NCI-H1048 (cell line): Measurements from ENCODE around the gene TSPAN32.

Experiments used
- DNase-seq: peaks from one replicate; lab custom pipeline; 2025; lab: John Stamatoyannopoulos, UW

Gene TSPAN32, protein sequence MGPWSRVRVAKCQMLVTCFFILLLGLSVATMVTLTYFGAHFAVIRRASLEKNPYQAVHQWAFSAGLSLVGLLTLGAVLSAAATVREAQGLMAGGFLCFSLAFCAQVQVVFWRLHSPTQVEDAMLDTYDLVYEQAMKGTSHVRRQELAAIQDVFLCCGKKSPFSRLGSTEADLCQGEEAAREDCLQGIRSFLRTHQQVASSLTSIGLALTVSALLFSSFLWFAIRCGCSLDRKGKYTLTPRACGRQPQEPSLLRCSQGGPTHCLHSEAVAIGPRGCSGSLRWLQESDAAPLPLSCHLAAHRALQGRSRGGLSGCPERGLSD

DNA sequence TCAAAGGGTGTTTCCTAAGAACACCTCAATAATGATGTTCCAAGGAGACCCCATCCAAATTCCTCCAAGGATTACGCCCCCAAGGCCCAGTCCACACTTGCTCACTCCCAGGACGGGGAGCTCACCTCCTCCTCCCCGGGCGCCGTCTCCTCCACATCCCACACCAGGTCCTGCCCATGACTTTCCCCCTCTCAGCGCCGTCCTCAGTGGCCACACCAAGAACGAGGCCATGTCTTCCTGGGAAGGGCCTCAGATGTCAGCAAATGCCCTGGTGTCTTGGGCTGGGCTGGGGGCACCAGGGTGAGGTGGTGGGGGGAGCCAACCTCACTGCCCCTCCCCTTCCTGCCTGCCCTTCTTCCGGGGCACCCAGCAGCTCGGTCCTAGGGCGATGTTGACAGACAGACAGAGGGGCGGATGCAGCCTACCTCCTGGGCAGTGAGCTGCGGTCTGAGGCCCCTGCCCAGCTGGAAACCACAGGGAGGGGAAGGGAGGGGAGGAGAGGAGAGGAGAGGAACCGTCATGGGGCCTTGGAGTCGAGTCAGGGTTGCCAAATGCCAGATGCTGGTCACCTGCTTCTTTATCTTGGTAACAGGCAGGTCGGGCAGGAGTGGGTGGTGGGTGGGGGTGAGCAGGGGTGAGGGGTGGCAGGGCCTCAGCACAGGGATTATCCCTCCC lies at the start of gene TSPAN32, which contains the start of gene C11orf21:
TSPAN32 (plus strand) TSS at position 383 of the 675 bp plus-strand sequence; CDS start at position 520, 137 bp downstream.
C11orf21 (minus strand) TSS at position 288 of the 675 bp plus-strand sequence; CDS start at position 178, 110 bp downstream.
- DNase-seq = no peak

DNA sequence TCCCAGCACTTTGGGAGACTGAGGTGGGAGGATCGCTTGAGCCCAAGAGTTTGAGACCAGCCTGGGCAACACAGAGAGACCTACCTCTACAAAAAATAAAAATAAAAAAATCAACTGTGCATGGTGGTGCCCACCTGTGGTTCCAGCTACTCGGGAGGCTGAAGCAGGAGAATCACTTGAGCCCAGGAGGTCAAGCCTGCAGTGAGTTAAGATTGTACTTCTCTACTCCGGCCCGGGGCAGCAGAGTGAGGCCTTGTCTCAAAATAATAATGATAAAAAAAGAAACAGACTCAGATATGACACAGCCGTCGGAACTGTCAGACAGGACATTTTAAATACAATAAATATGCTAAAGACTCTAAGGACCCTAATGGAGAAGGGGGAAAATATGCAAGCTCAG lies 49.8 kb upstream of the TSPAN32 start:
- DNase-seq = no peak

DNA sequence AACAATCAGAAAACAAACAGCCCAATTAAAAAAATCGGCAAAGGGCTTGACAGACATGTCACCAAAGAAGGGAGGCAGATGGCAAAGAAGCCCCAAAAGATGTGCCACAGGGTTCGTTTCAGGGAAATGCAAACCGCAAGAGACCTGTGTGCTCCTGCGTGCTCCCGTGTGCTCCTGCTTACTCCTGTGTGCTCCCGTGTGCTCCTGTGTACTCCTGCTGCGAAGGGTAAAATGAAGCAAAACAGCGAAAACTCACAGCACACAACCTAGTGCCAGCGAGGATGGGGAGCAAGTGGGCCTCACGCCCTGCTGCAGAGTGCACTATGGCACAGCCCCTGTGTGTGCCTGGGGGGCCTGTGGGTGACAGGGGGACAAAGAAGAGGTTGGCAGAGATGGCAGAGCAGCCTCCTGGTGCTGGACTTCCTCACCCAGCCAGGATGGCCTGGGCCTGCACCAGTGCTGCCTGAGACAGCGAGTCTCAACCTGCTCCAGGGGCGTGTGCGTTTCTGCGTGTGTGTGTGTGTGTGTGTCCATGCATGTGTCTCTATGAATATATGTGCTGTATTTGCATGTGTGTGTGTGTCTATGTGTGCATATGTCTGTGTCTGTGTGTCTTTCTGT lies 45.4 kb upstream of the TSPAN32 start:
- no peak for DNase-seq

DNA sequence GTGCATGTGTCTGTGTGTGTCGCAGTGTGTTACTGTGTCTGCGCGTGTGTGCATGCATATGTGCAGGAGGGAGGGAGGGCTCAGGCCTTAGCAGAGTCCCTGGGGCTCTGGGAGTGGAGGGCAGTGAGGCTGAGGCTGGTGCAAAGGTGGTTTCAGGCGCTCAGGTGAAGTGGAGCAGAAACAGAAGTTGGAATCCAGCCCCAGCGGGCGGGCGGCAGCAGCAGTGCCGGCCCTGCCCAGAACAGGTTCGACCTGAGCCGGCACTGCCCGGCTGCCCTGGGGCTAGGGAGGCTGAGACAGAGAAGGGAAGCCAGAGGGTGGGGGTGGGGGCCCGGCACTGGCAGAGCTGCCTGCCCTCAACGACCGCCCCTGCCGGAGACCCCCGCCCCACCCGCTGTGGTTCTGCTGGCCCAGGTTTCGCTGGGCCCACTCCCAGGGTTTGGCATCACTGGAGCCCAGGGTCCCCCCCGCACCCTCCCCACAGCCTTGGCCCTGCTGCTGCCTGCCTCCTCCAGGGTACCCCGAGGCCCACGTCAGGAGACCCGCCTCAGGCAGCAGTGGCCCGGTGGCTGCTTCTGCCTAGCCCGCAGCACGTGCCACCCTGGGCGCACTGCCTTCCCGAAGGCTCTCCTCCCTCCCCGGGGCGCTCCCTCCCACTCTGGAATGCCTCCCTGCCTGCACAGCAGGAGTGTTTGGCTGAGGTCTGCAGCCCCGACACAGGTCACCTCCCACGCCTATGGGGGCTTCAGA lies 44.7 kb upstream of the TSPAN32 start:
- peak; percentile 34 for DNase-seq

DNA sequence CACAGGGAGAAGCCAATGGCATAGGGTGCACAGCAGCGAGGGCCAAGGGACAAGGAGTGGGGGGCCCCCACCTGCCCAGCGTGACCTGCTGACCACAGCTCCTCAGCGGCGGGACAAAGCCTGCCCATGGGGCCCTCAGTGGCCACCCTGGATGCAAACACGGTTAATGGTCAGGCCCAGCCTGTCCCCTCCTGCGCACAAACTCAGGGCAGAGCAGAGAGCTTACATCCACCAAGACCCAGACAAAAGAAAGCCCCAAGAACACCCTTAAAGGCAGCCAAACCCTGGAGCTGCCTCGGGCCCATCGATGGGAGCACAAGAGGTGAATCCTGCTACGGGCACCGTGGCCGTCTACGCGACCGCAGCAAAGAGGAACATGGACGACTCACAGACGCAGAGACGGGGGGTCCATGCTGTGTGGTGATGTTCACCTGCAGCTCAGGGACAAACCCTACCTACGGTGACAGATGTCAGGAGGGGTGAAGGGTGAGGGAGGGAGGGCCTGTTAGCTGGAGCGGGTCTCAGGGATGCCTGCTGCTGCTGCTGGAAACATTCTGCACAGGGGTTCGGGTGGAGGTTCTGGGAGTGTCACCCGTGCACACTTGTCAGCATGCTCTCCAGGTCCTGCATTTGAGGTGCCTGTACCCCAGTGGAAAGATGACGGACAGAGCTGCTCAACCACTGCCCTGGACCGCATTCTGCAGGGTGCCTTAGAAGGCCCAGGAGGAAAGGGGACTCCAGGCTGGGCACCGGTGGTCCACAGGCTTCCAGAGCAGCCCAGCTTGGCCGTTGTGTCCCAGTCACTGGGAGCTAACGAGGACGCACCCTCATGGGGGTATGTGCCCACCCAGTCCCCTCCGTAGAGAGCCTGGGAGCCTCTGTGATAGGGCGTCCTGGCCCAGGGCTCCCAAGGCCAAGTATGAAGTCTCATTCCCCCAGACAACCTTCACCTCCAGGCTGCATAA lies 43.0 kb upstream of the TSPAN32 start:
- DNase-seq = no peak

DNA sequence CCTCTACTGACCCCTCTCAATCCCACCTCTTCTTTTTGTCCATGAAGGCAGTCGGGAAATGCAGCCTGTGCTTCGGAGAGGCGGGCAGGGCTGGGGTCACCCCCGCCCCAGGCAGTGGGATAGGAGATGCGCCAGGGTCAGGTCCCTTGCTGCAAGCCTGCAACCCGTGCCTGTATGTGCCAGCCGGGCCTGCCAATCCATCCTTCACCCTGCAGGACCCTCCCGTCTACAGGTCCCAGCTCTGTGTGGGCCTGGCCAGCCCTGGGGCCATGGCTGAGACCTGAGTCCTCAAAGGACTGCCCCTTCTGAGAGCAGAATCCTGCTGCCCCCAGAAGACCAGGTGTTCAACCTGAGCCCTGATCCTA lies 42.4 kb upstream of the TSPAN32 start:
- no peak for DNase-seq

DNA sequence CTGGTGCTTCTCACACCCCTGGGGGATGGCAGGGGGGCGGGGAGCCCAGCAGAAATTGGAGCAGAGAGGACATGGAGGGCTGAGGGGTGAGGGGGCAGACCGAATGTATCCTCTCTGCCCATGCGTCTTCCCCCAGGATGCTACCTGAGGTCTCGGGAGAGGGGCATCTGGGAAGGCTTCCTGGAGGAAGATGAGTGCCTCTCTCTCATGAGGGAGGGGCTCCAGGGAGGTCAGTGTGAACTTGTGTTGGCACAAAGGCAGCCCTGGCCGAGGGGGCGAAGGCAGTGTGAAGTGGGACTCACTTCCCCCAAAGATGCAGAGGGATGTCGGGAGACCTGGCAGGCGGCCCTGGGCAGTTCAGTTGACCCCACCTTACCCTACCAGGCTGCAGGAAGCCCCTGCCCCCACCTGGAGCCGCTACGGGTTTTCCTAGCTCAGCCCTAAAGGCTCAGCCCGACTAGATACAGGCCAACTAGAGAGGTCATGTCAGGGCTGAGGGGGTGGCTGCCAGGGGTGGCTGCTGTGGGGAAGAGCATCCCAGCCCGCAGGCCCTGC lies 41.8 kb upstream of the TSPAN32 start:
- DNase-seq = no peak

DNA sequence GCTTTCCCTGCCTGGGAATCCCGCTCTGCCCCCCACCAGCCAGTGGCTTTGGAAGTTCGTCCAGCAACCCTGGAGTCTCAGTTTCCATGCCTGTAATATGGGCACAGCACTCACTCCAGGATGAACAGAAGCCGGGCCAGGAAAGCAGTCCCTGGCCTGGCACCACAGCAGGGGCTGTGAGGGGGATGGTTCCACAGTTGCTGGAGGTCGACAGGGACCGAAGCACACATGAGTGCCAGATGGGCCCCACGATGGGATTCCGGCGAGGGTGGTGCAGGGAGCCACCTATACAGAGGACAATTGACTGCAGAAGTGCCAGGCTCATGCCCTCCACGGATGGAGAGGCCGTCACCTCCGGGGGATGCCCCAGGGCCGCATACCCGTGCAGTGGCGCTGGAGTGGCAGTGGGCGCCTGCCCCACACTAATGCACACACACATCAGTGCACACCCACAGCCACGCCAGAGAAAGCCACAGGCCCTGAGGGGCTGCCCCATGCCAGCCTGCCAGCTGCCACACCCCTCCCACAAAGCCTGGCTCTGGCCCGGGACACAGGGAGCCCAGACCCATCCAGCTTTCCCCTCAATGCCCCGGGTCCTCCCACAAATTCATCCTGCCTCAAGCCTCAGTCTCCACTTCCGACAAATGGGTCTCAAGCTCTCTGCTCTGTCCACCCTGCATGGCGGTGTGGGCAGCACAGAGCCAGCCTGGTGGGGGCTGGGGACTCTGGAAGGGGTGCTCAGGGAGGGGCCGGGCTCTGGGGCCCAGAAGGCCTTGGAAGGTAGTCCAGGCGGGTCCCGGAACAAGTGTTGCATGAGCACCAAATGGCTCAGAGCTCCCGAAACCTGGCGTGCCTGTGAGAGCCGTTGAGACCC lies 41.1 kb upstream of the TSPAN32 start:
- DNase-seq = no peak

DNA sequence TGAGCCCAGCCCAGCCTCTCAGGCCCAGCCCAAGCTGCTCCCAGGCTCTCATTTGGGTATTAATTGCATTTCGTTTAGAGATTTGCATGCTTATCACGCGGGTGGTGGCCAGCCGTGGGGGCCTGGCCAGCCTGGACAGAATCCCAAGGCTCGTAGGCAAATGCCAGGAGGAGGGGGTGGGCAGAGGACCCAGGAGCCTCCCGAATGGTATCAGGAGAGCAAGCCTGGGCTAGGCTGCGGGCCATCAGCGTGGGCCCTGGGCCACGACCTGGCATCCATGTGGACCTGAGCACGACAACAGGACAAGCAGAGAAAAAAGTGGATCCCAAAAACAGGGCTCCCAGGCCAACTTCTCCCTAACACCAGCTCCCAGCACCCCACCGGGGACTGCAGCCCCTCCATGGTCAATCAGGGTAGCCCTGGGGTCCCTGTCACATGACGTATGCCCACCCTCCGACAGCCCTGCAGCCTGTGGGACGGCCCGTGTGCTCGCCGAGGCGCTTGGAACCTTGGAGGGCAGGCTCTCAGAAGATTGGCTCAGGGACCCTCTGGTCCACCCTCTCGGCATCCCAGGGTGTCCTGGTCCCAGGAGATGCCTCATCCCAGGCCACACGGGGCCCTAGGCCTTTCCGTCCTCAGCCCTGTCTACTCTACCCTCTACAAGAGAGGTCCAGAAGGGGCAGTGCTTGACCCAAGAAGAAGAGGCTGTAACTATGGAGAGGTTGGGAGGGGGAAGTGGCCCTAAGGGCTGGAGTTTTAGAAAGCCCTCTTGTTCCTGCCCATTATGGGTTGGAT lies 40.2 kb upstream of the TSPAN32 start:
- peak; percentile 82 for DNase-seq

DNA sequence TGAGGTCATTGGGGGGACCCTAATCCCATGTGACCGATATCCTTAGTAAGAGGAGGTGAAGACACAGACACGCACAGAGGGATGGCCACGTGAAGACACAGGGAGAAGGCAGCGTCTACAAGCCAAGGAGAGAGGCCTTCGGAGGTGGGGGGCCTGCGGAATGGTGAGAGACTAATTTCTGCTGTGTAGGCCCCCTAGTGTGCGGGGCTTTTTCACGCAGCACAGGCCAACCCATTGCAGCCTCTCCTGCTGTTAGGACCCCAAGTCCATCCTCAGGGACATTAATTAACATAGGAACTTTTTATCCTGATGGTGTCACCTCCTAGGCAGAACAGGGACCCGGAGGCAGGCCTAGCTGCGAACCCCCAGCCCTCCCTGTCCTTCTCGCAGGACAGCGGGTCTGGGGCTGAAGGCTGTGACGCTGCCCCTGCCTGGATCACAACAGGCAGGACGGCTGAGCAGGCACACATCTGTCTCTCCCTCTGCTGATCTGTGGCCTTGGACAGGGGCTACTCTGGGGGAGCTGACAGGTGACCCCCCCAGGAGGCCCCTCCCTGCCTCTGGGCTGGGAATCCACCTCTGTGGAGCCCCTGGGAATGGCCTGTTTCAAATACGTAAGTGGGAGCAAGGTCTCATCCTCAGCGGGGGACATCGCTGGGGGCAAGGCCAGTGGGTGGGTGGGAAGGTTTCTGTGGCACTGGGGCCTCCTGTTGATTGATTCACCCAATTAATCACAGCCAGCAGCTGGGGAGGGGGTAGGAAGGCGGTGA lies 39.3 kb upstream of the TSPAN32 start:
- DNase-seq = no peak

DNA sequence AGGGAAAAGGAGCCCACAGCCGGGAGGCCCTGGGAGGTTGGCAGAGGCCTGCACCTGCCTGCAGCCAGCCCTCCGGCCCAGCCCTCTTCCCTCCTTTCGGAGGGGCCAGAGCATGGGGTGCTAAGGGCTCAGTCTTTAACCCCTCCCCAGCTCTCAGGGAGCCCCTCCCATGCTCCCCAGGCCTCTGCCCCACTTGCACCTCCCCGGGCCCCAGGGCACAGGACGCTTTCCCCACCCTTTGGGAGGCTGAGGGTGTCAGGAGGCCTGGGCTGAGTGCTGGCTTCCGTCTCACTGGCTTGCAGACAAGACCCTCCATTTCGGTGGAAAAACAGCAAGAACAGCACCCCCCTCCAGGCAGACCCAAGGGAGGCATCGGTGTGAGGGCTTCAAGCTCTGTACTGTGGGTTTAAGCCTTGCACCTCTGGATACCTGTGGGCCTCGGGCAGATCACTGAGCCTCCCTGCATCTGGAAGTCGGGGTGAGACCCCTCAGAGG lies 38.7 kb upstream of the TSPAN32 start:
- DNase-seq = no peak

DNA sequence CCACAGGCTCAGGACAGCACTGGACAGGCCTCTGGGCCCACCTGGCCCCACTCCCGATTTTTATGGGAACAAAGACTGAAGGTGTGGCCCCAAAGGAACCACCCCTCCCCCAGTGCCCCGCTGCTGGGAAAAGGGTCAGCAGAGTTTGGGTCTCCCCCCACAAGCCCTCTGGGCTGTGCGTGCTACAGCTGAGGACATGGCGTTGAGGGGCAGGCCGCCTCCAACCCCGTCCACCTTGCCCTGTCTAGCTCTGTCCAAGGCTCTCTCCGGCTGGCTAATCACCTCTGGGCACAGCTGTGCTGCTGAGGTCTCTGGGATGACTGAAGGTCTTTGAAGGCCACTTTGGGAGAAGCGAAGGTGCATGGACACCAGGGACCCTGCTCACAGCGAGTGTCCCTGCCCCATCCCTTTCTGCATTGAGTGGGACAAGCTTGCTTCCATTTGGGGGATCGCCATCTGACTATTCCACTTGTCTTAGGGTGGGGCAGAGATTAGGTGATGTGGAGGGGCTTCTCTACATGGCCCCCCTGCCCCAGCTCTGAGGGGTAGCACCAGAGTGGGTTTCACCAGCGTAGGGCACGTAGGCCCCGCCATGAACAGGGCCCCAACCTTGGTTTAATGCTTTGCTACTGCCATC lies 38.0 kb upstream of the TSPAN32 start:
- no peak for DNase-seq

DNA sequence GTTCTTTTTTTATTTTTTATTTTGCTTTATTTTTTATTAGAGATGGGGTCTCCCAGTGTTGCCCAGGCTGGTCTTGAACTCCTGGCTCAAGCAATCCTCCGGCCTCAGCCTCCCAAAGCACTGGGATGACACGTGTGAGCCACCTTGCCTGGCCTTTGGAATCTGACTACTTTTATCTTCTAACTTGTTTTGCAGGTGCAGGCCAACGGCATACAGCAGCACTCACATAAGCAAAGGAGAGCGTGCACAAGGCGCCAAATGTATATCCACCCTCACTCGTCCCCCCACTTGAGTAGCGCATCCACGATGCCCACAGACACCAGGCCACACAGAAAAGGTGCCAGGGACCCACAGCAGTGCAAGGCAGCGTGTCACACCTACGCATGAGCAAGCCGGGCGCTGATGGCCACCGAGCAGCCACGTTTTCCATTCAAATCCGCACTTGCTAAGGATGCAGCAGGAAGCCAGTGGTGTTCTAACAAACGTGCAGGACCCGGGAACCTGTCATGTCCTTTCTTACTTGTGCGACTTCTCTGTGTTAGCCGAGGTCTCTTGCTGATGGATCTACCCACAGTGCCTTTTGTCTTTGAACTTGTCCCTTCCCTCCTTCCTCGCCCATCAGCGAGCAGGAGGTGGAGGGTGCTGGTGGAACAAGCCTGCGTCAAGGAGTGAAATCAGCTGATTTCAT lies 37.3 kb upstream of the TSPAN32 start:
- DNase-seq = no peak

DNA sequence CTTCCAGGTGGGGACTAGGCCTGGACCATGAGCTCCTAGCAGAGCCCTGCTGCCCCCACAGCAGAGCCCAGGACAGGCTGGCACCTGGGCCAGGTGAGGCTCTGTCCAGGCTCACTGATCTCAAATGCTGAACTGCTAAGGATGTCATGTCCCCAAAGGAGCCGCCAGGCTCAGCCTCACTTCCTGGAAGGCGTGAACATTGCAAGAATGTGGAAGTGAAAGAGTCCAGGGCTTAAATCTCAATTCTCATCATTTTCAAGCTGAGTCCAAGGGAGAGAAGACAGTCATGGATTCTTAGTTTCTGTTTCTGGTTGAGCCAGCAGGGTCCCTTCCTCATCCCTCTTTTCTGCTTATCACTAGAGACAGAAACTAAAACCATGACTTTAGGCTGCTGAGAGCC lies 36.4 kb upstream of the TSPAN32 start:
- DNase-seq = no peak

DNA sequence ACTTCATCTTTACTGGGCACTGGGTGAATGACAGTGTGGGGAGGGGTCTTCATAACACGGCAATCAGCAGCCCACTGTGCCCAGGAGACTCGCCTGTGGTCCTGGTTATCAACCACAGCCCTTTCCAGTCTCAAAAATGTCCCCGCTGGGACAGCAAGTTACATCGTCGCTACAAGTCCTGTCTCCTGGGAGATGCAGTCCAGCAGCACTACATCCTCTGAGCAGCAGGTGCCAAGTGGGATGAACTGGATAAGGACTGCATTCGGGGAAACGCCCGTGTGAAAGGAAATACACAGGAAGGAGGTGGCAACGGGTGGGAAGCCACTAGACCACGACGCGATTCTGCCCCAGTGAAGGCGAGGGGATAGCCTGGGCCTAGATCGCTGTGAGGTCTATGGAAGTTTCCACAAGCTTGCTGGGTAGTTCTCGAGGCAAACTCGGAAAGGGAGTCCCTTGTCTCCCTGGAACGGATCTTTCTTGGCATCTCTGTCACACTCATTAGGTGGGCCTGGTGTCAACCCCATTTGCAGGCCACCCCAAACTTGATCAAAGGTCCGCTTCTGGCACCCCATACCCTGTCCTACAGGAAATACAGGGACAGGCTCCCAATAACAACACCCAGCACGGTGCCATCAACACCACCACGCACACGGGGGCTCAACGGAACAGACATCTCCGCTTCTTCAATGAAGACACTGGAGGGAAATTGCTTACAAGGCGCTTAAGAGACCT lies 35.8 kb upstream of the TSPAN32 start:
- no peak for DNase-seq

DNA sequence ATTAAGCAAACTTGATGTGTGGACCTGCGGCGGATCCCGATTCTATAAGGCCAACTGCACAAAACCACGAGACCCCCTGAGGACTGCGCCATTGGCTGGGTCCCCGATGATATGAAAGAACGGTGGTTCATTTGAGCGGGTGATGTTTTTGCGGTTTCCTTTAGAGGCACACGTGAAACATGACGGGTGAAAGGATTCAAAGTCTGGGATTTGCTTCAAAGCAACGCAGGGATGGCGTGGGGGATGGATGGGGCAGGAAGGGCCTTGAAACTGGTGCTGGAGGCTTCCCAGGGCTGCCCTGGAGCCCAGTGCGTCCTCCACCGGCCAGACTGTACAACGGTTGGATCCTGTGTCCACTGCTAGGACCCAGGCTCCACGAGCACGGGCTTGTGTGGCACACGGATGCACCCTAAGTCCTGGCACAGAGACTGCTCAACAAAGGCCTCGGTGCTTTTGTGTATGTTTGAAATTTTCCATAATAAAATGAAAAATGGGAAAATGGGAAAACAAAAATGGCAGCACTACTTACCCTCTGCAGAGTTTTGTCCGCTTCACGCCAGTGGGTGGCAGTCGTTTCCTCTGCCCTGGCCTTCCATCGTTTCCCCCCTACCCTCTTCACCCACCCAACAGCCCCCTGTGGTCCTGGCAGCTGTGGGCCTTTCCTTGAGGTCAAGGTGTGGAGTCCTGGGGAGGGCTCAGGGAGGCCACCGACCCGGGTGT lies 35.1 kb upstream of the TSPAN32 start:
- DNase-seq = no peak
